Psoas muscle (tissue), 8 donors: ENCODE measurements around the gene RNF224. TPM values are rescaled to one million over a fixed set of nuclear protein-coding genes. Genes with fewer than 3 reads are reported as not detected.

Source experiments
- ATAC-seq, 4 donors: fragments of 200-7000 bp; cut with Tn5 transposase; one replicate each; pipeline ENCODE4 v1.9.1; 2020; ENCODE audit warnings: moderate library complexity in 3 of 4, mild to moderate bottlenecking in 2 of 4
- DNase-seq, 2 donors: peaks; one replicate each; pipeline ENCODE4 v3.0.0-alpha.2; 2020
- H3K27ac ChIP-seq: fragments of 200-600 bp; one replicate; pipeline ENCODE4 v1.8.0; 2022
- H3K27me3 ChIP-seq, 3 donors: fragments of 200-600 bp in 1 of 3; one replicate each; pipeline versions ENCODE4 v1.6.1 to v1.8.0; 2013 to 2022; ENCODE audit warnings: low read length in 2 of 3, mild to moderate bottlenecking in 2 of 3, moderate library complexity in 1 of 3; ENCODE audit not compliant: insufficient read depth in 3 of 3
- H3K36me3 ChIP-seq, 2 donors: fragments of 200-600 bp in 1 of 2; one replicate each; pipeline versions ENCODE4 v1.6.1 to v1.8.0; 2013 to 2022; ENCODE audit warnings: low read depth in 1 of 2, mild to moderate bottlenecking in 1 of 2, moderate library complexity in 1 of 2; ENCODE audit not compliant: insufficient read depth in 1 of 2
- H3K4me1 ChIP-seq: fragments of 200-600 bp; one replicate; pipeline ENCODE4 v1.8.0; 2022
- H3K4me3 ChIP-seq: fragments of 200-600 bp; one replicate; pipeline ENCODE4 v1.8.0; 2022; ENCODE audit warnings: mild to moderate bottlenecking
- H3K9me3 ChIP-seq: fragments of 200-600 bp; one replicate; pipeline ENCODE4 v1.8.0; 2022
- WGBS, 3 donors: extraction: QIAGEN DNeasy Blood & Tissue Kit; methylation state at CpG; one replicate each; pipeline versions ENCODE4 v1.1.6 to v1.1.7; 2013; 5-methylcytosine and 5-hydroxymethylcytosine counted together
- intact Hi-C, 2 donors: fragments of 100-400 bp; cut with DNase I; formaldehyde crosslinking; loops; one replicate each; pipeline versions ENCODE4 v1.11.0 to v1.14.2; 2022
- polyA plus RNA-seq, 3 donors: library from polyadenylated mRNA; stranded (reverse); fragments of 200-250 nt; gene quantifications; one replicate each; pipeline ENCODE4 v1.2.3, GENCODE V29; 2013
- total RNA-seq, 4 donors: library from RNA; stranded (reverse); fragmentation: NEBNext Ultra II Directional in 2 of 4; extraction: Animal tissue kit (Norgen Biotek cat#: 25700) in 2 of 4; gene quantifications; one replicate each; pipeline versions ENCODE4 v1.2.1 to v1.2.4, GENCODE V29; 2021 to 2023
- TF ChIP-seq, protein P1 (sequence below): fragments of 200-600 bp; IDR thresholded peaks from one replicate; pipeline ENCODE4 v1.8.0; 2022; ENCODE audit warnings: antibody characterized with exemption
- donor health status: healthy with polysubstance abuse.
- donor health status: DM: no; HTN: no; CAD: no; lungs with moderate emphysema.
- donor health status: Bipolar disorder and iron deficiency.
- donor health status: healthy.
- donor health status: DM: yes; HTN: yes; CAD: no.
- donor health status: DM: no; HTN: no; CAD: no.
- donor health status: DM: no; HTN: no; CAD: no.
- donor health status: DM: yes; HTN: yes; CAD: no.

RNF224 gene
- total and polyA plus RNA-seq, 7 donors: 0.01 TPM; not detected in 6

DNA sequence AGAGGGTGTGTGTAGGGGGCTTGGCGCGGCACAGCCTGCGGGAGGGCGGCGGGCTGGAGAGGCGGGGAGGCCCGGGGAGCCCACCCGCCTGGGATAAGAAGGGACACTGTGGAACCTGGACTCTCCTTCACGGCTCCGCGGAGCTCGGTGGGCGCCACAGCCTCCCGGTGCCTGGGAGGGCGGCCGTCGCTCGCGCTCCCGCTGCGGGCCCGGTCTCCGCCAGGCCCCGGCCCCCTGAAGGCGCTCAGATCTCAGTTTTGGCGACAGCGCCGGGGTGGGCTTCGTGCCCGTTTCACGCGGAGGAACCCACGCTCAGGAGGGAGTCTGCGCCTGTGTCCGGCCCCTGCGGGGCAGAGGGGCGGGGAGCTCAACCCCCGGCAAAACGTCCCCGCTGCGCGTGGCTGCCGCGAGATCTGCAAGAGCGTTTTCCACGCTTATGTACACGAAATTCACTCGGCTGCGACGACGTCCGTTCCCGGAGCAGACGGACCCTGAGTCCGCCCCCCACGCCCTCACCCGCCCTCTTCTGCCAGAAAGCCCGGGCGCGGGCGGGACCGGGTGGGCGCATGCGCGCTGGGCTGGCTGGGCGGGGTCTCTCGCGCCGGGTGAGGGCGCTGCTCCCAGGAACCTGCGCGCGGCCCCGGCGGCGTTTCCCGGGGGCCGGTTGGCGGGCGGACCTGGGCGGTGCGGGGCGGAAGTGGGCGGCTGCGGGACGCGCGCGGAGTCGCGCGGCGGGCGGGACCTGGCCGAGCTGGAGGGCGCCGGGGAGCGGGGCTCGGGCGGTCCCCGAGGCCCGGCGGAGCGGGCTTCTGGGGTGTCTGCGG, 27.5 kb downstream of the RNF224 start, which contains the start of gene NELFB:
Gene NELFB, plus strand, starts transcription at position 704 of the 824 bp plus-strand sequence.
- Histone ChIP-seq H3K27me3 (no peaks in the 10 kb centered on the region), H3K4me1 (peaks cover 14% of the 10 kb centered on the region), H3K27ac (peak within 1 kb of the TSS; percentile 80), H3K4me3 (peak within 1 kb of the TSS; percentile 98), H3K9me3 (no peaks in the 10 kb centered on the region), H3K36me3 (peaks cover 0 to 35% of the 10 kb centered on the region in 2 donors)
- TF ChIP-seq, protein P1, sequence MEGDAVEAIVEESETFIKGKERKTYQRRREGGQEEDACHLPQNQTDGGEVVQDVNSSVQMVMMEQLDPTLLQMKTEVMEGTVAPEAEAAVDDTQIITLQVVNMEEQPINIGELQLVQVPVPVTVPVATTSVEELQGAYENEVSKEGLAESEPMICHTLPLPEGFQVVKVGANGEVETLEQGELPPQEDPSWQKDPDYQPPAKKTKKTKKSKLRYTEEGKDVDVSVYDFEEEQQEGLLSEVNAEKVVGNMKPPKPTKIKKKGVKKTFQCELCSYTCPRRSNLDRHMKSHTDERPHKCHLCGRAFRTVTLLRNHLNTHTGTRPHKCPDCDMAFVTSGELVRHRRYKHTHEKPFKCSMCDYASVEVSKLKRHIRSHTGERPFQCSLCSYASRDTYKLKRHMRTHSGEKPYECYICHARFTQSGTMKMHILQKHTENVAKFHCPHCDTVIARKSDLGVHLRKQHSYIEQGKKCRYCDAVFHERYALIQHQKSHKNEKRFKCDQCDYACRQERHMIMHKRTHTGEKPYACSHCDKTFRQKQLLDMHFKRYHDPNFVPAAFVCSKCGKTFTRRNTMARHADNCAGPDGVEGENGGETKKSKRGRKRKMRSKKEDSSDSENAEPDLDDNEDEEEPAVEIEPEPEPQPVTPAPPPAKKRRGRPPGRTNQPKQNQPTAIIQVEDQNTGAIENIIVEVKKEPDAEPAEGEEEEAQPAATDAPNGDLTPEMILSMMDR: no peak
- DNase-seq (peak; percentile 94 to 97), ATAC-seq (peak; percentile 92 to 94 (median 92))
- intact Hi-C loops: no loop called here
- WGBS, 3 donors: 1% methylated on average over 81 to 105 of the region's 105 CpGs

DNA sequence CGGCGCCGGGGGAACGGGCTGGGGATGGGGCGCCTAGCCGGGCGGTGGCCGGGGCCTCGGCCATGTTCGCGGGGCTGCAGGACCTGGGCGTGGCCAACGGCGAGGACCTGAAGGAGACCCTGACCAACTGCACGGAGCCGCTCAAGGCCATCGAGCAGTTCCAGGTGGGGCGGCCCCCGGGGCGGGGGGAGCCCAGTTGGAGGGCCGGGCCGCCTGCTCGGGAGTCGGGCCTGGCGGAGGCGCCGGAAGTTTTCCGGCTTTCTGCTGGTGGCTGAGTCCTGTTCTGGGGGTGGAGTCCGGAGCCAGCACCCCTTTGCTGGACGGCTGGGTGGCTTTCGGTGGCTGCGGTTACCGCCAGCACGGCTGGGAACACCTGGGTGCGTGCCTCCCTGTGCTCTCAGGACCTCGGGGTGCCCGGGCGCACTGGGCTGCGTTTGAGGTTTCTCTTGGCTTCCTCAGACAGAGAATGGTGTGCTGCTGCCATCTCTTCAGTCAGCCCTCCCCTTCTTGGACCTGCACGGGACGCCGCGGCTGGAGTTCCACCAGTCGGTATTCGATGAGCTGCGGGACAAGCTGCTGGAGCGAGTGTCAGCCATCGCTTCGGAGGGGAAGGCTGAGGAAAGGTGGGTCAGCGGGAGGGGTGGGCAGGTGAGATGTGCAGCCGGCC, 28.3 kb downstream of the RNF224 start:
- Histone ChIP-seq H3K36me3 (peaks cover 0 to 35% of the 10 kb centered on the region in 2 donors), H3K4me1 (peaks cover 14% of the 10 kb centered on the region), H3K27ac (peak overlapping the region; percentile 80), H3K9me3 (no peaks in the 10 kb centered on the region), H3K4me3 (peak overlapping the region; percentile 98), H3K27me3 (no peaks in the 10 kb centered on the region)
- WGBS, 3 donors: 2% methylated on average over 45 to 51 of the region's 51 CpGs
- ATAC-seq: peak; percentile 10 to 48 (median 38)
- intact Hi-C loops: no loop called here
- peak in 1 of 2 donors; percentile 60 for DNase-seq
- TF ChIP-seq, protein P1: no peak

DNA sequence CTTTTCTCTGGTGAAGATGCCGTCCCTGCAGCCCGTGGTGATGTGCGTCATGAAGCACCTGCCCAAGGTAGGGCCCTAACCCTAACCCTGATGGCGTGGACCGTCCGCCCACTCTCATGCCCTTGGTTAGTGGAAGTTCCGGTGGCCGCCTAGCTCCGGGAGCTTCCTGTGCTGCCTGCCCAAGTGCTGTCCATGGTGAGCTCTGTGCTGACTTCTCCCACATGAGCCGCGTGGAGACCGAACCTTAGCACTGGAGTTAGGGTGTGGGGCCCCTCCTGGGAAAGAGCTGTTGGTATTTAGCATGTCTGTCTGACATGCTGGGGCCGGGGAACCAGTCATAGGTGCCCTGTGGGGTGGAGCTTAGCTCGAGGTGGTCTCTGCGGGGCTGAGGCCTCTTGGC, 29.1 kb downstream of the RNF224 start:
- TF ChIP-seq, protein P1: no peak
- WGBS, 3 donors: 77 to 82% (median 78%) methylated on average over 15 of the region's 15 CpGs
- H3K27ac ChIP-seq: no peak overlapping the region
- intact Hi-C loops: no loop called here
- H3K27me3 ChIP-seq: no peaks in the 10 kb centered on the region
- no peak for ATAC-seq
- DNase-seq: no peak
- H3K9me3 ChIP-seq: no peaks in the 10 kb centered on the region
- peaks cover 14% of the 10 kb centered on the region for H3K4me1 ChIP-seq
- peak overlapping the region; percentile 98 for H3K4me3 ChIP-seq
- peaks cover 0 to 35% of the 10 kb centered on the region in 2 donors for H3K36me3 ChIP-seq

DNA sequence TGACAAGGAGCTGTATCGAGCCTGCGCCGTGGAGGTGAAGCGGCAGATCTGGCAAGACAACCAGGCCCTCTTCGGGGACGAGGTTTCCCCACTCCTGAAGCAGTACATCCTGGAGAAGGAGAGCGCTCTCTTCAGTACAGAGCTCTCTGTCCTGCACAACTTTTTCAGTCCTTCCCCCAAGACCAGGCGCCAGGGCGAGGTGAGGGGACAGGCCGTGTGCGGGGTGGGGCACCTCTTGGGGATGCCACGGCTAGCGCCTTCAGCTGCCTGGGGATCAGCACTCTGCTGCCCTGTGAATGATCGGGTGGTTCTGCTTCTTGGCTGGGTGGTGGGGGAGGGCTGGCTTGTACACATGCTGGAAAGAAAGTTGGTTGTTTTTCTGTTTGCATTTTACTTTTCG, 29.6 kb downstream of the RNF224 start:
- no peak for ATAC-seq
- 88 to 92% (median 90%) methylated on average over 15 of the region's 15 CpGs for WGBS, 3 donors
- TF ChIP-seq, protein P1: no peak
- H3K36me3 ChIP-seq: peaks cover 0 to 35% of the 10 kb centered on the region in 2 donors
- H3K9me3 ChIP-seq: no peaks in the 10 kb centered on the region
- no peak overlapping the region for H3K27ac ChIP-seq
- peaks cover 14% of the 10 kb centered on the region for H3K4me1 ChIP-seq
- peak overlapping the region; percentile 98 for H3K4me3 ChIP-seq
- no peaks in the 10 kb centered on the region for H3K27me3 ChIP-seq
- intact Hi-C loops: no loop called here
- no peak for DNase-seq
